Ishikawa (cell line): Measurements from ENCODE around the gene SAMD14.

Experiments used
- CEBPB ChIP-seq: IDR thresholded peaks from 2 replicates; pipeline ENCODE4 v1.6.1; 2012
- CREB1 ChIP-seq: IDR thresholded peaks from 2 replicates; pipeline ENCODE4 v1.6.1; 2012; ENCODE audit warnings: low read depth
- EGR1 ChIP-seq: IDR thresholded peaks from 2 replicates; pipeline ENCODE4 v1.6.1; 2012
- EP300 ChIP-seq: IDR thresholded peaks from 2 replicates; pipeline ENCODE4 v1.6.1; 2012; ENCODE audit warnings: borderline replicate concordance
- FOXM1 ChIP-seq: IDR thresholded peaks from 2 replicates; pipeline ENCODE4 v1.6.1; 2012; ENCODE audit warnings: low read depth, borderline replicate concordance
- RAD21 ChIP-seq: IDR thresholded peaks from 2 replicates; pipeline ENCODE4 v1.6.1; 2012; ENCODE audit warnings: low read depth
- TAF1 ChIP-seq: IDR thresholded peaks from 2 replicates; pipeline ENCODE4 v1.6.1; 2012; ENCODE audit warnings: low read depth, mild to moderate bottlenecking
- TCF12 ChIP-seq: IDR thresholded peaks from 2 replicates; pipeline ENCODE4 v1.6.1; 2012; ENCODE audit warnings: low read depth
- TEAD4 ChIP-seq: IDR thresholded peaks from 2 replicates; pipeline ENCODE4 v1.6.1; 2012
- USF1 ChIP-seq: IDR thresholded peaks from 2 replicates; pipeline ENCODE4 v1.6.1; 2012
- YY1 ChIP-seq: IDR thresholded peaks from 2 replicates; pipeline ENCODE4 v1.6.1; 2012; ENCODE audit warnings: low read depth
- ZBTB7A ChIP-seq: IDR thresholded peaks from 2 replicates; pipeline ENCODE4 v1.6.1; 2012; ENCODE audit warnings: low read depth
- TF ChIP-seq, protein P1 (sequence below): IDR thresholded peaks from 2 replicates; pipeline ENCODE4 v1.6.1; 2012
- TF ChIP-seq, protein P2 (sequence below): IDR thresholded peaks from 2 replicates; pipeline ENCODE4 v1.6.1; 2012; ENCODE audit warnings: low read depth, mild to moderate bottlenecking

DNA sequence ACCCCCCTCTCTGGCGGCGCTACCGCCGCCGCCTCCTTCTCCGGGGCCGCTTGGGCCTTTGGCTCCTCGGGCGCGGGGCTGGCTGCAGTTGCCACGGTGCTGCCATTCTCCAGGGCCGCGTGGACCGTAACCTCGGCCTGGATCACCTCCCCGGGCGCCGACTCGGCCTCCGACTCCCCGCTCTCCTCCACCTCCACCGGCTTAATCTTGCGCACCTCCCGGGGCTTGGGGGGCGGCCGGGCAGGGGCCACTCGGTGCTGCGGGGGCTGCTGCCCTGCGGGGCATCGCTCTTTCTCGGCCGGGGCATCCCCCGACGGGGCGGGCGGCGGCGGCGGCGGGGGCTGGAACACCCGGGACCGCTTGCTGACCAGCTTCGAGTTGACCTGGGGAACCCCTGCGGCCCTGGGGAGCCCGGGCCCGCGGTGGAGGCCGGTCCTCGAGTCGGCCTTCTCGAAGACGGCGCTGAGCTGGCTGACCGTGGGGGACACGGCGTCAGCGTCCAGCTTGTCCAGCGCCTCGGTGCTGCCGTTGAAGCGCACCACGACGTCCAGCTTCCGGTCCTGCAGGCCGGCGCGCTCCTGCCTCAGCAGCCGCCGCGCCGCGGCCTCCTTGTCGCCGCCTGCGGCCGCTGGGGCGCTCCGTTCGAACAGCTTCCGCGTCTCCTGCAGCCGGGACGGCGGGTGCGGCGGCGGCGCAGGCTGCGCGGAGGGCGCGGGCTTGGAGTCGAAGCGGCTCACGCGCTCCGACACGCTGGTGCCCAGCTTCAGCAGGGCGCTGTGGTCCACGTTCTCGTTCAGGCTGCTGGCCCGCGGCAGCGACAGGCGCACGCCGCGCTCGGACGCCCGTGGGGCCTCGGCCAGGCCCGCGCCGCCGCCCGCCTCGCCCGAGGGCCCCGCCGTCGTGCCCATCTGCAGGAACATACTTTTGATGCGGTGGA is 19.7 kb upstream of the SAMD14 start:
- TF ChIP-seq CEBPB (no peak), EGR1 (no peak), EP300 (no peak), TAF1 (peak; percentile 27; the same call in 1 of the 2 replicates), TEAD4 (no peak), FOXM1 (no peak), ZBTB7A (no peak), TCF12 (0 out of 2 replicates have a peak, but pooled peaks have one; percentile 23), USF1 (no peak), YY1 (no peak), CREB1 (no peak), RAD21 (no peak)
- TF ChIP-seq, protein P1, sequence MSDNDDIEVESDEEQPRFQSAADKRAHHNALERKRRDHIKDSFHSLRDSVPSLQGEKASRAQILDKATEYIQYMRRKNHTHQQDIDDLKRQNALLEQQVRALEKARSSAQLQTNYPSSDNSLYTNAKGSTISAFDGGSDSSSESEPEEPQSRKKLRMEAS: peak; percentile 75
- TF ChIP-seq, protein P2, sequence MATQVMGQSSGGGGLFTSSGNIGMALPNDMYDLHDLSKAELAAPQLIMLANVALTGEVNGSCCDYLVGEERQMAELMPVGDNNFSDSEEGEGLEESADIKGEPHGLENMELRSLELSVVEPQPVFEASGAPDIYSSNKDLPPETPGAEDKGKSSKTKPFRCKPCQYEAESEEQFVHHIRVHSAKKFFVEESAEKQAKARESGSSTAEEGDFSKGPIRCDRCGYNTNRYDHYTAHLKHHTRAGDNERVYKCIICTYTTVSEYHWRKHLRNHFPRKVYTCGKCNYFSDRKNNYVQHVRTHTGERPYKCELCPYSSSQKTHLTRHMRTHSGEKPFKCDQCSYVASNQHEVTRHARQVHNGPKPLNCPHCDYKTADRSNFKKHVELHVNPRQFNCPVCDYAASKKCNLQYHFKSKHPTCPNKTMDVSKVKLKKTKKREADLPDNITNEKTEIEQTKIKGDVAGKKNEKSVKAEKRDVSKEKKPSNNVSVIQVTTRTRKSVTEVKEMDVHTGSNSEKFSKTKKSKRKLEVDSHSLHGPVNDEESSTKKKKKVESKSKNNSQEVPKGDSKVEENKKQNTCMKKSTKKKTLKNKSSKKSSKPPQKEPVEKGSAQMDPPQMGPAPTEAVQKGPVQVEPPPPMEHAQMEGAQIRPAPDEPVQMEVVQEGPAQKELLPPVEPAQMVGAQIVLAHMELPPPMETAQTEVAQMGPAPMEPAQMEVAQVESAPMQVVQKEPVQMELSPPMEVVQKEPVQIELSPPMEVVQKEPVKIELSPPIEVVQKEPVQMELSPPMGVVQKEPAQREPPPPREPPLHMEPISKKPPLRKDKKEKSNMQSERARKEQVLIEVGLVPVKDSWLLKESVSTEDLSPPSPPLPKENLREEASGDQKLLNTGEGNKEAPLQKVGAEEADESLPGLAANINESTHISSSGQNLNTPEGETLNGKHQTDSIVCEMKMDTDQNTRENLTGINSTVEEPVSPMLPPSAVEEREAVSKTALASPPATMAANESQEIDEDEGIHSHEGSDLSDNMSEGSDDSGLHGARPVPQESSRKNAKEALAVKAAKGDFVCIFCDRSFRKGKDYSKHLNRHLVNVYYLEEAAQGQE: no peak
